ENCODE measurements around the gene GALNT7.
"Not testable (repeated sequence)": the region's sequence is repeated elsewhere in the genome, so short reads cannot be mapped to it uniquely, and the experiment has no call there.

Gene GALNT7

DNA sequence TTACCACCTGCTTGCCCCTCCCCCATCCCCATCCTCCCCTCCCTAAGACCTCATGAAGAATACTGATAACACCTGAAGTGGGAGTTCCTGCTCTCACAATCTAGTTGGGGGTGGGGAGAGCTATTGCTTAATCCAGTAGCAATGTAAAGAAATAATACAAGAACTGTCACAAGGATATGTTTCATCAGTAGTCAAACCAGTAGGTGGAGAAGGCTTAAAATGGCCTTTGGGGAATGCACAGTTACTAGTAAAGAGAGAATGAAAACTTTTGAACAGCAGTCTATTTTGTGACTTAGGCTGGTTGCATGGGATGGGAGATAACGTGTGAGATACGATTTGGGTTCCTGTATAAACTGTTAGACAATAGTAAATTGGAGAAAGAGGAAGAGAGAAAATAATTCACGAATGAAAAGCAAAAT is 6.0 kb downstream of the GALNT7 start:
- no peak overlapping the region for H3K27ac Mint-ChIP-seq
- no peaks in the 10 kb centered on the region for H3K36me3 Mint-ChIP-seq (ENCODE audit: low read depth)
- peaks cover 18% of the 10 kb centered on the region for H3K4me1 Mint-ChIP-seq (ENCODE audit: low read depth)
- no peak overlapping the region for H3K4me3 Mint-ChIP-seq
- H3K27me3 Mint-ChIP-seq (ENCODE audit: low read depth) = no peaks in the 10 kb centered on the region
- H3K9me3 Mint-ChIP-seq = no peaks in the 10 kb centered on the region

- no peaks in the 10 kb centered on the region for H3K36me3 Mint-ChIP-seq (ENCODE audit: low read depth)
- no peaks in the 10 kb centered on the region for H3K9me3 Mint-ChIP-seq
- H3K4me1 Mint-ChIP-seq (ENCODE audit: low read depth) = peaks cover 8% of the 10 kb centered on the region
- no peak overlapping the region for H3K27ac Mint-ChIP-seq
- no peaks in the 10 kb centered on the region for H3K27me3 Mint-ChIP-seq (ENCODE audit: low read depth)
- H3K4me3 Mint-ChIP-seq = no peak overlapping the region
Observed at GRCh38 chr4:173176010-173176409, 7.4 kb downstream of the GALNT7 start.

- no peaks in the 10 kb centered on the region for H3K27me3 Mint-ChIP-seq (ENCODE audit: low read depth)
- no peak overlapping the region for H3K27ac Mint-ChIP-seq
- no peaks in the 10 kb centered on the region for H3K9me3 Mint-ChIP-seq
- no peak overlapping the region for H3K4me3 Mint-ChIP-seq
- H3K36me3 Mint-ChIP-seq (ENCODE audit: low read depth) = no peaks in the 10 kb centered on the region
- peaks cover 3% of the 10 kb centered on the region for H3K4me1 Mint-ChIP-seq (ENCODE audit: low read depth)
Observed at GRCh38 chr4:173177232-173177631, 8.6 kb downstream of the GALNT7 start.

GRCh38 chr4:173178144-173178543 is 9.5 kb downstream of the GALNT7 start:
- Mint-ChIP-seq H3K36me3 (ENCODE audit: low read depth) (no peaks in the 10 kb centered on the region), H3K4me1 (ENCODE audit: low read depth) (no peaks in the 10 kb centered on the region), H3K27ac (no peak overlapping the region), H3K27me3 (ENCODE audit: low read depth) (no peaks in the 10 kb centered on the region), H3K9me3 (no peaks in the 10 kb centered on the region), H3K4me3 (no peak overlapping the region)

DNA sequence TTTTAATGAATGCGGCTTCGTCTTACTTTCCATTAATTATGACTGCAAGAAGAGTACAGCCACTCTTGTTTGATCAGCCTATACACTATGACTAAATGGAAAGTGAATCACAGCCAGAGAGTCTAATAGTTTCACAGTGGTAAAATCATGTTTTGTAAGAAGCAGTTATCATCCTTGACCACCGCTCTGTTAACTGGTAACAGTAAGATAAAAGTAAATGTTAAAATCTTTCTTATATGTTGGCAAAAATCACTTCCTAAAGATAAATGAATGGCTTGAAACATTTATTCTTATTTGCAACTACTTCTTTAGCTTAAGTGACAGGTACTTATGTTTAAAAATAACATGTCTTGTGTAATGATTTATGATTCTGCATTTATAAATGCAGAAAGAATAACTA is 13.2 kb downstream of the GALNT7 start:
- Mint-ChIP-seq H3K4me3 (no peak overlapping the region), H3K27me3 (ENCODE audit: low read depth) (no peaks in the 10 kb centered on the region), H3K36me3 (ENCODE audit: low read depth) (no peaks in the 10 kb centered on the region), H3K27ac (no peak overlapping the region), H3K9me3 (no peaks in the 10 kb centered on the region), H3K4me1 (ENCODE audit: low read depth) (peaks cover 7% of the 10 kb centered on the region)

- H3K27ac Mint-ChIP-seq = no peak overlapping the region
- H3K9me3 Mint-ChIP-seq = no peaks in the 10 kb centered on the region
- H3K4me1 Mint-ChIP-seq (ENCODE audit: low read depth) = peaks cover 7% of the 10 kb centered on the region
- H3K27me3 Mint-ChIP-seq (ENCODE audit: low read depth) = no peaks in the 10 kb centered on the region
- H3K36me3 Mint-ChIP-seq (ENCODE audit: low read depth) = no peaks in the 10 kb centered on the region
- H3K4me3 Mint-ChIP-seq = no peak overlapping the region
Observed at GRCh38 chr4:173182403-173182802, 13.8 kb downstream of the GALNT7 start.

GRCh38 chr4:173183659-173184247 is 15.1 kb downstream of the GALNT7 start:
- not testable (repeated sequence) for H3K4me1 Mint-ChIP-seq (ENCODE audit: low read depth); H3K36me3 Mint-ChIP-seq (ENCODE audit: low read depth); H3K4me3 Mint-ChIP-seq; H3K27me3 Mint-ChIP-seq (ENCODE audit: low read depth); H3K27ac Mint-ChIP-seq; H3K9me3 Mint-ChIP-seq

DNA sequence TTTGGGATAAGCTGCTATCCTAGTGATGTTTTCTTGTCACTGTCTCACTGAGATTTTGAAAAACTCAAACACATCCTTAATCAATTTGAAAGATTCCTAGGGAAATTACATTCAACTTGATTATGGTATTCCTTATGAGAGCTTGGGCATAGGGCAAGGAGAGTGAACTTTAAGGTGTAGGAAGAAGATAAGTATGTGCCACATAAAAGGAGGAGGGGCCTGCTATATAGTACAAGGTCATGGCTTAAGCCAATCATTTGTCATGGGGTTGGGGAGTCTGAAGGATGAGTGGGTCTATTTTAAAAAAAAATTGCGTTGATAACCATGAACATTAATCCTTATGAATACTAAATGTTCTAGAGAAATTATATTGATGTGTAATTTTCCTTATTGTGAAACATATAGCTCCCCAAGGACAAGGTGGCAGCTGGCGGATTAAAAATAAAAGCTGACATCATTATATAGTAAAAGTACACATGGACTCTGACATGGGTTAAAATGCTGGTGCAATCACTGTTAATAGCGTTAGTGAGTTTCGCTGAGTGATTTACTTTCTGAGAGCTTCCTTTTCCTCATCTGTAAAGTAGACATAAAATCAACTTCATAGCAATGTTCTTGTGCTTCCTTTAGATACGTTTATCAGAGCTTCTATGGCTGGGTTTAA is 17.4 kb downstream of the GALNT7 start:
- Mint-ChIP-seq H3K4me3 (no peak overlapping the region), H3K27ac (no peak overlapping the region), H3K9me3 (no peaks in the 10 kb centered on the region), H3K36me3 (ENCODE audit: low read depth) (no peaks in the 10 kb centered on the region), H3K27me3 (ENCODE audit: low read depth) (no peaks in the 10 kb centered on the region), H3K4me1 (ENCODE audit: low read depth) (peaks cover 14% of the 10 kb centered on the region)

DNA sequence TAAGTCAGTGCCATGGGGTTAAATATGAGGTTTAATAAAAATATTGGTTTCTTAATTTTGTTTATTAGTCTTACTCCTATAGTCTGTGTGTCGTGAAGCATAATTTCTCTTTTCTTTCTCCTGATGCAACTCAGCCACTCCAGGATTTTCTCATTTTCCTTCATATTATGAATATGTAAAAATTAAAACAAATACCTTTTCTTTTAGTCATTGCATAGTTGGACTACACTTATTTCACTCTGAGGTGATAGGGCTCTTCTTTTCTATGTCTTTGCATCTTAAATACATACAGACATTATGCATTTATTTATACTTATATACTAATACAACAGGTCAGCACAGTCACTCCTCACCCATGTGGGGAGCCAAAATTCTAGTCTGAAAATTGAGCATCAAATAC is 19.1 kb downstream of the GALNT7 start:
- no peaks in the 10 kb centered on the region for H3K27me3 Mint-ChIP-seq (ENCODE audit: low read depth)
- peaks cover 24% of the 10 kb centered on the region for H3K4me1 Mint-ChIP-seq (ENCODE audit: low read depth)
- H3K27ac Mint-ChIP-seq = no peak overlapping the region
- no peak overlapping the region for H3K4me3 Mint-ChIP-seq
- no peaks in the 10 kb centered on the region for H3K9me3 Mint-ChIP-seq
- H3K36me3 Mint-ChIP-seq (ENCODE audit: low read depth) = no peaks in the 10 kb centered on the region

GRCh38 chr4:173188648-173189047 is 20.0 kb downstream of the GALNT7 start:
- H3K27me3 Mint-ChIP-seq (ENCODE audit: low read depth) = no peaks in the 10 kb centered on the region
- peaks cover 24% of the 10 kb centered on the region for H3K4me1 Mint-ChIP-seq (ENCODE audit: low read depth)
- no peak overlapping the region for H3K4me3 Mint-ChIP-seq
- H3K9me3 Mint-ChIP-seq = no peaks in the 10 kb centered on the region
- no peaks in the 10 kb centered on the region for H3K36me3 Mint-ChIP-seq (ENCODE audit: low read depth)
- H3K27ac Mint-ChIP-seq = no peak overlapping the region

- H3K9me3 Mint-ChIP-seq = no peaks in the 10 kb centered on the region
Observed at GRCh38 chr4:173189117-173189693, 20.6 kb downstream of the GALNT7 start.

GRCh38 chr4:173191623-173192041 is 23.0 kb downstream of the GALNT7 start:
- no peak overlapping the region for H3K27ac Mint-ChIP-seq
- no peaks in the 10 kb centered on the region for H3K36me3 Mint-ChIP-seq (ENCODE audit: low read depth)
- peaks cover 17% of the 10 kb centered on the region for H3K4me1 Mint-ChIP-seq (ENCODE audit: low read depth)
- H3K4me3 Mint-ChIP-seq = no peak overlapping the region
- no peaks in the 10 kb centered on the region for H3K27me3 Mint-ChIP-seq (ENCODE audit: low read depth)
- H3K9me3 Mint-ChIP-seq = no peaks in the 10 kb centered on the region

More at GRCh38 chr4:173189117-173189693, 20.6 kb downstream of the GALNT7 start:
- H3K4me3 Mint-ChIP-seq = no peak overlapping the region
- no peaks in the 10 kb centered on the region for H3K36me3 Mint-ChIP-seq (ENCODE audit: low read depth)
- no peaks in the 10 kb centered on the region for H3K27me3 Mint-ChIP-seq (ENCODE audit: low read depth)
- no peak overlapping the region for H3K27ac Mint-ChIP-seq
- H3K4me1 Mint-ChIP-seq (ENCODE audit: low read depth) = peaks cover 24% of the 10 kb centered on the region

- no peaks in the 10 kb centered on the region for H3K36me3 Mint-ChIP-seq (ENCODE audit: low read depth)
- peaks cover 17% of the 10 kb centered on the region for H3K4me1 Mint-ChIP-seq (ENCODE audit: low read depth)
- H3K4me3 Mint-ChIP-seq = no peak overlapping the region
- no peak overlapping the region for H3K27ac Mint-ChIP-seq
- H3K27me3 Mint-ChIP-seq (ENCODE audit: low read depth) = no peaks in the 10 kb centered on the region
- H3K9me3 Mint-ChIP-seq = no peaks in the 10 kb centered on the region
Observed at GRCh38 chr4:173192375-173193162, 24.0 kb downstream of the GALNT7 start.

DNA sequence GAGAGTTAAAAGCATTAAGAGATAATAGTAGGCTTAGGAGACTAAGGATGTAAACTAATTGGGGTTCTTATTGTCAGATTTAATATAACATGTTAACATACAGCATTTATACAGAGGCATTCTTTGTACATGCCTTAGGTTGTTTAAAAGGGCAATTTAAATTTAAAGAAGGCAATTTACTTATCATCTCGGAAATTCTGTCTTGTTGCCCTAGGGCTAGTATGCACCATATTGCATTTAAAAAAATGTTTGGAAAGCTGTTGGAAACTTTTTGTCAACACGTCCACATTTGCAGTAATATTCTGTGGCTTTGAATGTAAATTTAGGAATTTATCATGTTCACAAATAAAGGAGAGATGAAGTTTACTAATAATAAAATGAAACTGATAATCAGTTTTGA is 25.5 kb downstream of the GALNT7 start:
- no peaks in the 10 kb centered on the region for H3K9me3 Mint-ChIP-seq
- peaks cover 17% of the 10 kb centered on the region for H3K4me1 Mint-ChIP-seq (ENCODE audit: low read depth)
- no peaks in the 10 kb centered on the region for H3K27me3 Mint-ChIP-seq (ENCODE audit: low read depth)
- no peaks in the 10 kb centered on the region for H3K36me3 Mint-ChIP-seq (ENCODE audit: low read depth)
- H3K4me3 Mint-ChIP-seq = no peak overlapping the region
- H3K27ac Mint-ChIP-seq = no peak overlapping the region

GRCh38 chr4:173195109-173195508 is 26.5 kb downstream of the GALNT7 start:
- H3K27me3 Mint-ChIP-seq (ENCODE audit: low read depth) = no peaks in the 10 kb centered on the region
- no peaks in the 10 kb centered on the region for H3K36me3 Mint-ChIP-seq (ENCODE audit: low read depth)
- no peak overlapping the region for H3K27ac Mint-ChIP-seq
- no peak overlapping the region for H3K4me3 Mint-ChIP-seq
- H3K9me3 Mint-ChIP-seq = no peaks in the 10 kb centered on the region
- H3K4me1 Mint-ChIP-seq (ENCODE audit: low read depth) = peaks cover 15% of the 10 kb centered on the region
